GM13976 (cell line): ENCODE measurements around the gene RAPSN.
A peak's percentile ranks its signal among the peaks of the same experiment; 100 is the strongest.

ENCODE experiments used
- DNase-seq: peaks from one replicate; pipeline ENCODE4 v3.0.0; 2012; ENCODE audit warnings: low spot score
- in situ Hi-C: fragments of 300-500 bp; cut with MboI; formaldehyde crosslinking; loops from one replicate; pipeline ENCODE4 v1.12.0; 2022; ENCODE audit warnings: low sequenced_read_pairs, mixed read lengths, inconsistent platforms; ENCODE audit not compliant: unreplicated experiment
- TF ChIP-seq, protein P1 (sequence below): IDR thresholded peaks from 2 replicates; pipeline ENCODE4 v1.5.1; 2012; ENCODE audit warnings: borderline replicate concordance, mild to moderate bottlenecking; ENCODE audit not compliant: insufficient read depth; ENCODE audit errors: extremely low read depth, missing control alignments, control extremely low read depth

The RAPSN gene

DNA sequence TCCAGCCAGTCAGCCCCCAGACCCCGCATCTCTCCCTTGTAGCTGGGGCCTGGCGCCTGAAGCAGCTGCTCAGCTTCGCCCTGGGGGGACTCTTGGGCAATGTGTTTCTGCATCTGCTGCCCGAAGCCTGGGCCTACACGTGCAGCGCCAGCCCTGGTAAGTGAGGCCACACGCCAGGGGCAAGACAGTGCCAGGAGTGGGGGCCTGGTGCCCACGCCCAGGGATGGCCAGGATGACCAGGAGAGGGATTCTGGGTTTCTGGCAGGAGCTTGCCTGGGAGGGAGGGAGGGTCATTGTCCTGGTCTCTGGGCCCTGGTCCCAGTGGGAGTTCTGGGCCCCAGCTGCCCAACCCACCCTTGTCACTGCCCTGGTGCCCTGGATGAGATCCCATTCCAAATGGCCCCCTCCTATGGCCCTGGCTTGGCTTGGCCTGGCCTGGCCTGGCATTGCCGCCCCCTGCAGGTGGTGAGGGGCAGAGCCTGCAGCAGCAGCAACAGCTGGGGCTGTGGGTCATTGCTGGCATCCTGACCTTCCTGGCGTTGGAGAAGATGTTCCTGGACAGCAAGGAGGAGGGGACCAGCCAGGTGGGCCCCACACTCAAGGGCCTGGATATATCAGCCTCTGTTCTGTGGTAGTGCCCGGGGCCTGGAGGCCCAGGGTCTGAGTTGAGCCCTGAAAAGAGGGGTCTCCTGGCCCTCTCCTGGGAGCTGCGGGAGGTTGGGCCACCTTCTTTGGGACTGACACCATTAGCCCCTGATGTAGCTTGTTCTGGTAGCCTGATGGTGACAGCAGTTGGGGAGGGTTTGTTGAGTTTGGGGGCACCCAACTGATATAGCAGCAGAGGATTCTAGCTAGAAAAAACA is 36.8 kb downstream of the RAPSN start:
- TF ChIP-seq, protein P1, sequence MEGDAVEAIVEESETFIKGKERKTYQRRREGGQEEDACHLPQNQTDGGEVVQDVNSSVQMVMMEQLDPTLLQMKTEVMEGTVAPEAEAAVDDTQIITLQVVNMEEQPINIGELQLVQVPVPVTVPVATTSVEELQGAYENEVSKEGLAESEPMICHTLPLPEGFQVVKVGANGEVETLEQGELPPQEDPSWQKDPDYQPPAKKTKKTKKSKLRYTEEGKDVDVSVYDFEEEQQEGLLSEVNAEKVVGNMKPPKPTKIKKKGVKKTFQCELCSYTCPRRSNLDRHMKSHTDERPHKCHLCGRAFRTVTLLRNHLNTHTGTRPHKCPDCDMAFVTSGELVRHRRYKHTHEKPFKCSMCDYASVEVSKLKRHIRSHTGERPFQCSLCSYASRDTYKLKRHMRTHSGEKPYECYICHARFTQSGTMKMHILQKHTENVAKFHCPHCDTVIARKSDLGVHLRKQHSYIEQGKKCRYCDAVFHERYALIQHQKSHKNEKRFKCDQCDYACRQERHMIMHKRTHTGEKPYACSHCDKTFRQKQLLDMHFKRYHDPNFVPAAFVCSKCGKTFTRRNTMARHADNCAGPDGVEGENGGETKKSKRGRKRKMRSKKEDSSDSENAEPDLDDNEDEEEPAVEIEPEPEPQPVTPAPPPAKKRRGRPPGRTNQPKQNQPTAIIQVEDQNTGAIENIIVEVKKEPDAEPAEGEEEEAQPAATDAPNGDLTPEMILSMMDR, result peak; percentile 97
- in situ Hi-C loops, result no loop called here
- DNase-seq, result peak; percentile 78

DNA sequence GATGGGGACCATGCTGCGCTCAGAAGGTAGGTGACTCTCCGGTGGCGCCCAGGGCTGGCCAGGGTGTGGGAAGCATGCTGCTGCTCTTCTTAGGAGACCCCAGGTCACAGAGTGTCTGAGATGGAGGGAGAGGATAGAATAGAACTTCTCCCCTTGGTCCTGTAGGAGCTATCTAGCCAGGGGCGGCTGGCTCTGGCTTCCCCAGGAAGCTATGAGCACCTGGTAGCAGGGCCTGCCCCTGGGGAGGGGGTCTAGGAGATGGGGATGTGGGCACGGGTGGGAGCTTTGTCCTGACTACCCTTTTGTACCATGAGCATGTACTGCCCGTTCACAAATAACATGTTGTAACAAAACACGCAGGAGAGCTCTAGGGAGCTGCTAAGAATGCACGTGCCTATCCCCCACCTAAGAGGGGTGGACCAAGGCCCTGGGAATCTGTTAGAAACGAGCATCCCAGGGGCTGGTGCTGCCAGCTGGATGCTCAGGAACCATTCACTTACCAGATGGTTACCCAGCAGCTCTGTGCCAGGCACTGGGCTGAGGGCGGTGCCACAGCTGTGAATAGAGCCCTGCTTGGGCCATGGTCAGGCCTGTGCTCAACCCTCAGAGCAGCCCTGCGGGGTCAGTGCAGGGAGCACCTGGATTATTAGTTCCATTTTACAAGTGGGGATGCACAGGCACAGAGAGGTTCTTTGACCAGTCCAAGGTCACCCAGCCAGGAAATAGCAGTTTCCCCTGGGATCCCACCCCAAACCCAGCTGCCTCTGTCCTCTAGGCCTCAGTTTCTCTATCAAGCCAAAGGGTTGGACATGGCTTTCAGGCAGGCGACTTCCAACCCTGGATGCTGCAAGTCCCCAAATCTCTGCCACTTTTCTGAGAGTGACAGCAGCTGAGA is 38.3 kb downstream of the RAPSN start:
- in situ Hi-C loops, result no loop called here
- DNase-seq, result no peak
- TF ChIP-seq, protein P1, result no peak

DNA sequence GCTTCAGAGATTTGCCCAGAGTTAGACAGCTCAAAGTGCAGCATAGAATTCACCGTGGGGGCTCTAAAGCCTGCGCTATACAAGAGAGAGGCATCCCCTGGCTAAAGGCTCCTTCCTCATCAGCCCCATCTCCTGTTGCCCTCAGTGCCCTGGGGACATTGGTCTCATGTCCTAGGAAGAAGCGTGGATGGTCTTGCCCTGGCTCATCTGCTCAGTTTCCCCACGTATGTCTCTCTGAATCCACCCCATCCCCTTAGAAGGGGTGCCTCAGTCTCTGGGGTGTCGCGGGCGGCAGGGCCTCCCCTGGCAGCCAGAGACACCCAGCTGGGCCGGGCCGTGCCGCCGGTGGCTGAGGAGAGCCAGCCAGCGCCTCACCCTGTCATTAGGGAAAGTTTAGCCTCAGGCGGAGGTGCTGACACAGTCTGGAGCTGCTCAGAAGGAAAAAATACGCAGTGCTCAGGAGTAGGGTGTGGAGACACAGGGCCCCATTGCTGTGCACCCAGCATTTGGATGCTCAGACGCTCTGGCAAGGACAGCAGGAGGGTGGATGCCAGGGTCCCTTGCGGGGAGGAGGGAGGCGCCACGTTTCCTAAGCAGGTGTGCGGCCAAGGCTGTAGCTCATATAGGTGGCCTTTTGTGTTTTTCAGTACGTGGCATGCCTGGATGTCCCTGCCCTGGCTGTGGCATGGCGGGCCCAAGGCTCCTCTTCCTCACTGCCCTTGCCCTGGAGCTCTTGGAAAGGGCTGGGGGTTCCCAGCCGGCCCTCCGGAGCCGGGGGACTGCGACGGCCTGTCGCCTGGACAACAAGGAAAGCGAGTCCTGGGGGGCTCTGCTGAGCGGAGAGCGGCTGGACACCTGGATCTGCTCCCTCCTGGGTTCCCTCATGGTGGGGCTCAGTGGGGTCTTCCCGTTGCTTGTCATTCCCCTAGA is 39.2 kb downstream of the RAPSN start:
- TF ChIP-seq, protein P1, result no peak
- in situ Hi-C loops, result no loop called here
- DNase-seq, result no peak

DNA sequence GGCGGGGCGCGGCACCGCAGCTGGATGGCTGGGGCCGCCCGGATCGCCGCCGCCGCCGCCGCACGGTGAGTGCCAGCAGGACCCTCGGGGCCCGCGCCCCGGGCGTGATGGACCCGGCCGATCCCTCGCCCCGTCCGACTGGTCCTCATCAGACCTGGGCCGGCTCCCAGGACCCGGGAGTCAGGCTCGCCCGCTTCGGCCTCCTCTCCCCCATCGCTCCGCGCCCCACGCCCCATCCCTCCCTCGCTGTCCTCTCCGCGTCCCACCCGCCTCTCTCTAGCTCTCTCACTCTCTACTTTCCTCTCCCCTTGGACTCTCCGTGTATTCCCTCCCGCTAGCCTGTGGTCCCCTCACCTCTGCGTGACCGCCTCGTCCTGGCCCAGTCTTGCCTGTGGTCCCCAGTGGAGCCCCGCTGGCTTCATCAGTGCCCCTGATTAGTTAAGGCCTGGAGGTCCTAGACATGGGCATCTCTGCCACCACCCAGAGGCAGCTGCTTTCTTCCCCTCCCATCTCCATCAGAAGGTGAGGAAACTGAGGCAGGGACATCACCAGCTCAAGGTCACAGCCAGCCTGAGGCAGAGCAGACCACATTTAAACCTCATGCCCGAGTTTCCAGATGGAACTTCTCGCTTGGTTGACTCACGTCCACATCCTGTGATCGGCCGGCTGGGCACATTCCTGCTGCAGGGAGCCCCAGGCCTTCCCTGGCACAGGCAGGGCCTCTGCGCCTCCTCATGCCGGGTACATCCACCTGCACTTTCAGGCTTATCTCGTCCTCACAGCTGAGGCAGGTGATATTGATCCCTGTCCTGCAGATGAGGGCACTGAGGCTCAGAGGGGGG is 40.1 kb downstream of the RAPSN start:
- no peak for DNase-seq
- in situ Hi-C loops, result no loop called here
- TF ChIP-seq, protein P1, result no peak

DNA sequence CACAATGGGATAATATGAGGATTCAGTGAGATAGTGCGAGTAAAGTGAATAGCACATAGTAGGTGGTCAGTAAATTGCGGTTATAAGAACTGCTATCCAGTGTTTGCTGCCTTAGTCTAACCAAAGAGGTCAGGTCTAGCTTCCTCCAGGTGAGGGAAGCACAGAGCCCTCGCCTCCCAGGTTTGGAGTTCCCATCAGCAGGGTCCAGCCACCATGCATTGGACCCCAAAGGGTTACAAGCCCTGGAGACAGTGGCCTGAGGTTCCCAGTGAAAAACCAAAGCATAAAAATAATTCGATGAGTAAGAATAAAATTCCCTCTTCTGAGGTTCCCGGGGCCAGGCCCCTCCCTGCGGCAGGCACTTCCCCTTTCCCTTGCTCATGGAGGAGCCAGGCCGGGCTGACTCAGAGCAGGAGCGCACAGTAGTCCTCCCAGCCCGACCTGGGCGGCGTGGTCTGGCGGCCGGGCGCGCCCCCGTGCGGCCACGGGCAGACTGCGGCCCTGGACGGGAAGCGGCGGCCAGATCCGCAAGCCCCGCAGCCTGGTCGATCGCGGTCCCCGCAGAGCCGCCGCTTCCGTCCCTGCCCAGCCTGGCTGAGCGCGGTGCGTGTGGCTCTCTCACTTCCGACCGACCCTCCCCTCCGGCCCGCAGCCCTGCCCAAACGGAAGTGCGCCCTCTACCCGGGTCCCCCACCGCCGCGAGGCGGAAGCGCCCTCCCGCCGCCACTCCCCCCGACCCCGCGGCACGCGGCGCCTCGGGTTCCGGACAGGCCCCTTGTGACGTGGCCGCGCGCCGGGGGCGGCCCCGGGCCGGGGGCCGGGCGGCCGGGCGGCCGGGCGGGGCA is 41.0 kb downstream of the RAPSN start, which contains the start of gene SLC39A13:
Gene SLC39A13, plus strand, starts transcription at position 845 of the 845 bp plus-strand sequence. CDS start 1,505 bp downstream, outside the sequence.
- TF ChIP-seq, protein P1, result peak; percentile 98
- in situ Hi-C loops, result no loop called here
- DNase-seq, result peak; percentile 98
